Measurements from ENCODE around the gene SH3YL1. TPM values are rescaled to one million over a fixed set of nuclear protein-coding genes. Genes with fewer than 3 reads are reported as not detected.
A peak's percentile ranks its signal among the peaks of the same experiment; 100 is the strongest.

Gene SH3YL1
- total and polyA plus RNA-seq, 2 donors from 2014 or later, result 57.3 to 111 TPM

DNA sequence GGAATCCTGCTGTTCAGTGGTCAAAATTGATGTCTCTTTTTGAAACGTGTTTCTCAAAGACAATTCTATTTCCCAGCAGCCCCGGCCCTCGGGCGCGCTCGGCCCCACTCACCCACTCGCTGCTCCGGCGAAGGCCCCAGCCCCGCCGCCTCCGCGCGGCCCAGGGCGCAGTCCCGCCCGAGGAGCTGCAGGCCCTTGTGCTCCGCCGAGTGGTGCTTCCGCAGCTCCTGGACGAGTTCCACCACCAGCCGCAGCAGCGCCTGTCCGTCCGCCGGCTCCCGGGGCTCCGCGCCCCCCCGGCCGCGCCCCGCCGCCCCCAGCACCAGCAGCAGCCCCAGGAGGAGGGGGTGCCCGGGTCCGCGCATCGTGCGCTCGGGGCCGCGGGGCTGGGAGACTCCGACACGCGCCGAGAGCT is 23.6 kb upstream of the SH3YL1 start:
- DNase-seq, result peak in 3 of 5 donors; percentile 62 to 70 (median 70)
- FAIRE-seq, result no peak
- H3K9me3 ChIP-seq (ENCODE audit: control insufficient read depth in 2 of 3, insufficient read depth in 1 of 3, low read length in 3 of 3), result no peaks in the 10 kb centered on the region
- TF ChIP-seq, protein P1, sequence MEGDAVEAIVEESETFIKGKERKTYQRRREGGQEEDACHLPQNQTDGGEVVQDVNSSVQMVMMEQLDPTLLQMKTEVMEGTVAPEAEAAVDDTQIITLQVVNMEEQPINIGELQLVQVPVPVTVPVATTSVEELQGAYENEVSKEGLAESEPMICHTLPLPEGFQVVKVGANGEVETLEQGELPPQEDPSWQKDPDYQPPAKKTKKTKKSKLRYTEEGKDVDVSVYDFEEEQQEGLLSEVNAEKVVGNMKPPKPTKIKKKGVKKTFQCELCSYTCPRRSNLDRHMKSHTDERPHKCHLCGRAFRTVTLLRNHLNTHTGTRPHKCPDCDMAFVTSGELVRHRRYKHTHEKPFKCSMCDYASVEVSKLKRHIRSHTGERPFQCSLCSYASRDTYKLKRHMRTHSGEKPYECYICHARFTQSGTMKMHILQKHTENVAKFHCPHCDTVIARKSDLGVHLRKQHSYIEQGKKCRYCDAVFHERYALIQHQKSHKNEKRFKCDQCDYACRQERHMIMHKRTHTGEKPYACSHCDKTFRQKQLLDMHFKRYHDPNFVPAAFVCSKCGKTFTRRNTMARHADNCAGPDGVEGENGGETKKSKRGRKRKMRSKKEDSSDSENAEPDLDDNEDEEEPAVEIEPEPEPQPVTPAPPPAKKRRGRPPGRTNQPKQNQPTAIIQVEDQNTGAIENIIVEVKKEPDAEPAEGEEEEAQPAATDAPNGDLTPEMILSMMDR (IDR thresholded peaks at IDR 0.05; ENCODE audit: borderline replicate concordance, extremely low read depth, insufficient read depth), result no peak
- peak overlapping the region in 1 of 2 donors; percentile 45 for H3K27ac ChIP-seq (ENCODE audit: low read depth in 2 of 2, low read length in 2 of 2)
- H3K4me1 ChIP-seq (ENCODE audit: control insufficient read depth in 2 of 3, insufficient read depth in 2 of 3, low read depth in 1 of 3, low read length in 3 of 3), result peaks cover 0 to 7% (median 0%) of the 10 kb centered on the region in 3 donors
- H3K4me3 ChIP-seq (ENCODE audit: low read length in 3 of 3), result peak overlapping the region in 2 of 3 donors; percentile 60 to 63
- H3K9ac ChIP-seq (ENCODE audit: low read length in 3 of 3), result no peak overlapping the region
- H3K27me3 ChIP-seq (ENCODE audit: control insufficient read depth, insufficient read depth, low read length), result peaks cover 6% of the 10 kb centered on the region
- intact Hi-C loops (cut with DNase I), result no loop called here
- no peaks in the 10 kb centered on the region for H3K36me3 ChIP-seq (ENCODE audit: control insufficient read depth in 2 of 3, insufficient read depth in 3 of 3, low read length in 3 of 3)

- Histone ChIP-seq H3K27me3 (ENCODE audit: control insufficient read depth, insufficient read depth, low read length) (peaks cover 6% of the 10 kb centered on the region), H3K9ac (ENCODE audit: low read length in 3 of 3) (peak overlapping the region in 1 of 3 donors; percentile 54), H3K36me3 (ENCODE audit: control insufficient read depth in 2 of 3, insufficient read depth in 3 of 3, low read length in 3 of 3) (peaks cover 0 to 4% (median under 1%) of the 10 kb centered on the region in 3 donors), H3K9me3 (ENCODE audit: control insufficient read depth in 2 of 3, insufficient read depth in 1 of 3, low read length in 3 of 3) (no peaks in the 10 kb centered on the region), H3K4me3 (ENCODE audit: low read length in 3 of 3) (peak overlapping the region; percentile 8 to 63 (median 60)), H3K4me1 (ENCODE audit: control insufficient read depth in 2 of 3, insufficient read depth in 2 of 3, low read depth in 1 of 3, low read length in 3 of 3) (peaks cover 0 to 7% (median 0%) of the 10 kb centered on the region in 3 donors), H3K27ac (ENCODE audit: low read depth in 2 of 2, low read length in 2 of 2) (peak overlapping the region in 1 of 2 donors; percentile 14)
- FAIRE-seq (no peak), DNase-seq (peak in 1 of 5 donors; percentile 24)
- TF ChIP-seq, protein P1 (IDR thresholded peaks at IDR 0.05; ENCODE audit: borderline replicate concordance, extremely low read depth, insufficient read depth), result no peak
- intact Hi-C loops (cut with DNase I), result no loop called here
Observed at GRCh38 chr2:286774-287392, 23.1 kb upstream of the SH3YL1 start.

DNA sequence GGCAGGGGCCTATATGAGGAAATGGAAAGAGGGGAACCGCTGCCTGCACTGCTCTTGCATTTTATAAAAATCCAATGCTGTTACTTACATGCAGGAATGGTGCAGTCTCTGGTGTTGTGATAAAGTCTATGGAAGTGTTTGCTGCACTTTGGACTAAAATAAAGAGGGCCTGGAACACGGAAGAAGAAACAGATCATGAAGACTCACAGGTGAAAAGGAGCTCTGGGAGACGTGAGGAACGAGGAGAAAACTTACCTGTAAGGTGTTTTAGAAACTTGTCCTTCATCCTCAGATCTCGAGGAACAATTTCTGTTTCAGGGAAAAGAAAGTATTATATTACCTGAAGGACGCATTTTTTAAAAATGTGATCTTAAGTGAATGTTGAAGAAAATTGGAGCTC is 22.2 kb upstream of the SH3YL1 start:
- peak overlapping the region in 2 of 3 donors; percentile 30 to 63 for H3K4me3 ChIP-seq (ENCODE audit: low read length in 3 of 3)
- peaks cover 0 to 7% (median 0%) of the 10 kb centered on the region in 3 donors for H3K4me1 ChIP-seq (ENCODE audit: control insufficient read depth in 2 of 3, insufficient read depth in 2 of 3, low read depth in 1 of 3, low read length in 3 of 3)
- no peaks in the 10 kb centered on the region for H3K9me3 ChIP-seq (ENCODE audit: control insufficient read depth in 2 of 3, insufficient read depth in 1 of 3, low read length in 3 of 3)
- TF ChIP-seq, protein P1 (IDR thresholded peaks at IDR 0.05; ENCODE audit: borderline replicate concordance, extremely low read depth, insufficient read depth), result no peak
- FAIRE-seq, result no peak
- peaks cover 6% of the 10 kb centered on the region for H3K27me3 ChIP-seq (ENCODE audit: control insufficient read depth, insufficient read depth, low read length)
- no peak for DNase-seq
- H3K27ac ChIP-seq (ENCODE audit: low read depth in 2 of 2, low read length in 2 of 2), result no peak overlapping the region
- intact Hi-C loops (cut with DNase I), result no loop called here
- H3K36me3 ChIP-seq (ENCODE audit: control insufficient read depth in 2 of 3, insufficient read depth in 3 of 3, low read length in 3 of 3), result peaks cover 0 to 6% (median 3%) of the 10 kb centered on the region in 3 donors
- H3K9ac ChIP-seq (ENCODE audit: low read length in 3 of 3), result no peak overlapping the region

Data from kidney (tissue), 14 donors.